GM10266 (cell line): ENCODE results near the gene OR51T1.

Source experiments
- DNase-seq: peaks from one replicate; pipeline ENCODE4 v3.0.0; 2012; ENCODE audit errors: extremely low spot score
- TF ChIP-seq, protein P1 (sequence below): IDR thresholded peaks from 2 replicates; pipeline ENCODE4 v1.5.1; 2012; ENCODE audit warnings: mild to moderate bottlenecking, low read depth; ENCODE audit not compliant: control insufficient read depth, insufficient read depth; ENCODE audit errors: missing control alignments

Gene OR51T1

DNA sequence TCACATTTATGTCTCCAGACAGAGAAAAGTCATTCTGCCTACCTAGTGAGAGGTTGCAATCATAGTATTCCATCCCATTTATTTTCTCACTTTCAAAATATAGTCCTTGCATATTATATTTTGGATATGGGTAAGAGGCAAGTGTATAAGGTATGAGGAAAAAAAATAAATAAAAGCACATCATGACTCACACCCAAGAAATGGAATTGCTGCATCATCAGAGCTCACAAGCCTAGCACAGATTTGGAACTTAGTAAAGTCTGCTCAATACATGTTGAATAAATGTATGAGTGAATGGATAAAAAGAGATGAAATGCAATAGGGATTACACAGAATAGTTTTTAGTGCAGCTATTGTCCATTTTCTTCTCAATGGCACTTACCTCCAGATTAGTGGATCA is 44.9 kb downstream of the OR51T1 start:
- DNase-seq: no peak

More for the DNA sequence above, 44.9 kb downstream of the OR51T1 start:
- TF ChIP-seq, protein P1, sequence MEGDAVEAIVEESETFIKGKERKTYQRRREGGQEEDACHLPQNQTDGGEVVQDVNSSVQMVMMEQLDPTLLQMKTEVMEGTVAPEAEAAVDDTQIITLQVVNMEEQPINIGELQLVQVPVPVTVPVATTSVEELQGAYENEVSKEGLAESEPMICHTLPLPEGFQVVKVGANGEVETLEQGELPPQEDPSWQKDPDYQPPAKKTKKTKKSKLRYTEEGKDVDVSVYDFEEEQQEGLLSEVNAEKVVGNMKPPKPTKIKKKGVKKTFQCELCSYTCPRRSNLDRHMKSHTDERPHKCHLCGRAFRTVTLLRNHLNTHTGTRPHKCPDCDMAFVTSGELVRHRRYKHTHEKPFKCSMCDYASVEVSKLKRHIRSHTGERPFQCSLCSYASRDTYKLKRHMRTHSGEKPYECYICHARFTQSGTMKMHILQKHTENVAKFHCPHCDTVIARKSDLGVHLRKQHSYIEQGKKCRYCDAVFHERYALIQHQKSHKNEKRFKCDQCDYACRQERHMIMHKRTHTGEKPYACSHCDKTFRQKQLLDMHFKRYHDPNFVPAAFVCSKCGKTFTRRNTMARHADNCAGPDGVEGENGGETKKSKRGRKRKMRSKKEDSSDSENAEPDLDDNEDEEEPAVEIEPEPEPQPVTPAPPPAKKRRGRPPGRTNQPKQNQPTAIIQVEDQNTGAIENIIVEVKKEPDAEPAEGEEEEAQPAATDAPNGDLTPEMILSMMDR: no peak
